Measurements from ENCODE around the gene BRD3OS. TPM values are rescaled to one million over a fixed set of nuclear protein-coding genes. Genes with fewer than 3 reads are reported as not detected.

The BRD3OS gene
- total and polyA plus RNA-seq, 2 of the 13 experiments (the other 11 are each of a cell fraction or from before 2014, with no cell fraction given) = 4.9 to 5.7 TPM

GRCh38 chr9:133990366-133991213 lies 34.7 kb upstream of the BRD3OS start (continued):
- TF ChIP-seq YY1 (IDR thresholded peaks at IDR 0.05; ENCODE audit: insufficient read depth, insufficient replicate concordance, low read depth, low read length) = no peak
- TF ChIP-seq KLF11 (CRISPR knock-in tag; IDR thresholded peaks at IDR 0.05) = no peak
- TF ChIP-seq MXD4 (CRISPR knock-in tag; IDR thresholded peaks at IDR 0.05) = peak; percentile 92
- TF ChIP-seq NR3C1 (CRISPR knock-in tag; IDR thresholded peaks at IDR 0.05) = no peak
- TF ChIP-seq KDM5B (CRISPR knock-in tag; IDR thresholded peaks at IDR 0.05; ENCODE audit: borderline replicate concordance) = 0 out of 2 replicates have a peak, but pooled peaks have one; percentile 61
- TF ChIP-seq TBL1XR1 (IDR thresholded peaks at IDR 0.05; ENCODE audit: borderline replicate concordance, low read length, partially characterized antibody) = no peak
- TF ChIP-seq ZNF687 (CRISPR knock-in tag; IDR thresholded peaks at IDR 0.05) = peak; percentile 91
- no peak for TF ChIP-seq EEA1 (CRISPR knock-in tag; IDR thresholded peaks at IDR 0.05; ENCODE audit: borderline replicate concordance)
- no peak for TF ChIP-seq STAT5B (CRISPR knock-in tag; IDR thresholded peaks at IDR 0.05)
- TF ChIP-seq KLF6 (CRISPR knock-in tag; IDR thresholded peaks at IDR 0.05) = 0 out of 2 replicates have a peak, but pooled peaks have one; percentile 36
- no peak for TF ChIP-seq ISL2 (CRISPR knock-in tag; IDR thresholded peaks at IDR 0.05)
- peak; percentile 43 for TF ChIP-seq SKI (IDR thresholded peaks at IDR 0.05; ENCODE audit: partially characterized antibody)
- TF ChIP-seq USF2 (IDR thresholded peaks at IDR 0.05; ENCODE audit: low read depth, low read length) = no peak
- TF ChIP-seq USF2 (CRISPR knock-in tag; IDR thresholded peaks at IDR 0.05; ENCODE audit: borderline replicate concordance) = no peak
- no peak for TF ChIP-seq ZBTB20 (CRISPR knock-in tag; IDR thresholded peaks at IDR 0.05; ENCODE audit: borderline replicate concordance, low read depth)
- TF ChIP-seq CENPT (CRISPR knock-in tag; IDR thresholded peaks at IDR 0.05; ENCODE audit: low read depth) = no peak
- no peak for TF ChIP-seq NFE2L1 (CRISPR knock-in tag; IDR thresholded peaks at IDR 0.05; ENCODE audit: borderline replicate concordance)
- no peak for TF ChIP-seq NR1H2 (CRISPR knock-in tag; IDR thresholded peaks at IDR 0.05; ENCODE audit: borderline replicate concordance, low read depth)
- TF ChIP-seq ZNF121 (CRISPR knock-in tag; IDR thresholded peaks at IDR 0.05) = no peak
- TF ChIP-seq JDP2 (CRISPR knock-in tag; IDR thresholded peaks at IDR 0.05; ENCODE audit: borderline replicate concordance) = no peak
- peak; percentile 22; the same call in 1 of the 2 replicates for TF ChIP-seq ELF3 (CRISPR knock-in tag; IDR thresholded peaks at IDR 0.05)
- no peak for TF ChIP-seq SATB2 (CRISPR knock-in tag; IDR thresholded peaks at IDR 0.05)
- TF ChIP-seq ZNF704 (CRISPR knock-in tag; IDR thresholded peaks at IDR 0.05; ENCODE audit: borderline replicate concordance) = no peak
